GM12874 (cell line): ENCODE results near the gene PRKCA.

Experiments
- CTCF ChIP-seq: IDR thresholded peaks from 2 replicates; pipeline ENCODE4 v1.5.1; 2011; ENCODE audit warnings: low read depth, mild to moderate bottlenecking, control low read depth, low read length, moderate library complexity; ENCODE audit not compliant: insufficient read depth

The PRKCA gene

GRCh38 chr17:66495035-66495434 lies 192.6 kb downstream of the PRKCA start:
- no peak for TF ChIP-seq CTCF

- no peak for TF ChIP-seq CTCF
Measured at GRCh38 chr17:66496306-66496705, 193.9 kb downstream of the PRKCA start.

GRCh38 chr17:66498580-66498979 lies 196.2 kb downstream of the PRKCA start:
- TF ChIP-seq CTCF, result no peak

GRCh38 chr17:66506641-66507040 lies 204.2 kb downstream of the PRKCA start:
- no peak for TF ChIP-seq CTCF

- no peak for TF ChIP-seq CTCF
Measured at GRCh38 chr17:66507103-66507923, 204.9 kb downstream of the PRKCA start.

GRCh38 chr17:66507982-66508760 lies 205.8 kb downstream of the PRKCA start:
- TF ChIP-seq CTCF, result no peak

- TF ChIP-seq CTCF, result no peak
Measured at GRCh38 chr17:66508896-66509844, 206.8 kb downstream of the PRKCA start.
